ENCODE measurements around the gene ATOH8. TPM values are rescaled to one million over a fixed set of nuclear protein-coding genes. Genes with fewer than 3 reads are reported as not detected.

ATOH8 gene
- total RNA-seq, 2 donors from 2014 or later = 2.5 TPM

- no peaks in the 10 kb centered on the region for H3K36me3 ChIP-seq
- H3K4me3 ChIP-seq = no peak overlapping the region
- no peak overlapping the region for H3K9ac ChIP-seq (ENCODE audit: low read depth in 2 of 2, low read length in 2 of 2)
- no peak for DNase-seq
- H3K27me3 ChIP-seq = no peaks in the 10 kb centered on the region
- no peak for TF ChIP-seq CTCF (IDR thresholded peaks at IDR 0.05)
- no peaks in the 10 kb centered on the region for H3K4me1 ChIP-seq
- H3K27ac ChIP-seq = no peak overlapping the region
- H3K9me3 ChIP-seq = no peaks in the 10 kb centered on the region
- intact Hi-C loops (cut with DNase I) = no loop called here
These were observed 26.0 kb downstream of the ATOH8 start for GRCh38 chr2:85779641-85780315.

- H3K9ac ChIP-seq (ENCODE audit: low read depth in 2 of 2, low read length in 2 of 2) = no peak overlapping the region
- H3K4me3 ChIP-seq = no peak overlapping the region
- H3K4me1 ChIP-seq = no peaks in the 10 kb centered on the region
- no peak for DNase-seq
- H3K9me3 ChIP-seq = no peaks in the 10 kb centered on the region
- intact Hi-C loops (cut with DNase I) = no loop called here
- H3K36me3 ChIP-seq = no peaks in the 10 kb centered on the region
- TF ChIP-seq CTCF (IDR thresholded peaks at IDR 0.05) = no peak
- H3K27me3 ChIP-seq = no peaks in the 10 kb centered on the region
- no peak overlapping the region for H3K27ac ChIP-seq
These were observed 26.7 kb downstream of the ATOH8 start for GRCh38 chr2:85780316-85781012.

GRCh38 chr2:85781013-85781332 is 27.2 kb downstream of the ATOH8 start:
- no peak overlapping the region for H3K27ac ChIP-seq
- H3K9ac ChIP-seq (ENCODE audit: low read depth in 2 of 2, low read length in 2 of 2) = no peak overlapping the region
- no peaks in the 10 kb centered on the region for H3K4me1 ChIP-seq

GRCh38 chr2:85783796-85784195 is 30.0 kb downstream of the ATOH8 start:
- Histone ChIP-seq H3K4me3 (no peak overlapping the region), H3K9me3 (no peaks in the 10 kb centered on the region), H3K36me3 (no peaks in the 10 kb centered on the region), H3K27ac (no peak overlapping the region), H3K4me1 (no peaks in the 10 kb centered on the region), H3K27me3 (no peaks in the 10 kb centered on the region), H3K9ac (ENCODE audit: low read depth in 2 of 2, low read length in 2 of 2) (no peak overlapping the region)
- no peak for TF ChIP-seq CTCF (IDR thresholded peaks at IDR 0.05)
- no peak for DNase-seq
- intact Hi-C loops (cut with DNase I) = no loop called here

More at GRCh38 chr2:85781013-85781332, 27.2 kb downstream of the ATOH8 start:
- no peak for TF ChIP-seq CTCF (IDR thresholded peaks at IDR 0.05)
- intact Hi-C loops (cut with DNase I) = no loop called here
- DNase-seq = no peak
- H3K4me3 ChIP-seq = no peak overlapping the region
- H3K27me3 ChIP-seq = no peaks in the 10 kb centered on the region
- no peaks in the 10 kb centered on the region for H3K9me3 ChIP-seq
- H3K36me3 ChIP-seq = no peaks in the 10 kb centered on the region

GRCh38 chr2:85784474-85784986 is 30.7 kb downstream of the ATOH8 start:
- TF ChIP-seq CTCF (IDR thresholded peaks at IDR 0.05) = no peak
- no peak overlapping the region for H3K27ac ChIP-seq
- DNase-seq = no peak
- intact Hi-C loops (cut with DNase I) = no loop called here
- H3K9ac ChIP-seq (ENCODE audit: low read depth in 2 of 2, low read length in 2 of 2) = no peak overlapping the region
- no peak overlapping the region for H3K4me3 ChIP-seq
- no peaks in the 10 kb centered on the region for H3K9me3 ChIP-seq
- no peaks in the 10 kb centered on the region for H3K4me1 ChIP-seq
- H3K36me3 ChIP-seq = no peaks in the 10 kb centered on the region
- H3K27me3 ChIP-seq = no peaks in the 10 kb centered on the region

Measured in colonic mucosa (tissue), 4 donors.